ENCODE measurements around the gene KRT78.

Gene KRT78

GRCh38 chr12:52870361-52871290 lies 21.8 kb upstream of the KRT78 start:
- peak; percentile 54 for DNase-seq (ENCODE audit: low read depth)
- no peak overlapping the region for H3K4me3 ChIP-seq (ENCODE audit: low read depth, low read length)
- TF ChIP-seq, protein P1, sequence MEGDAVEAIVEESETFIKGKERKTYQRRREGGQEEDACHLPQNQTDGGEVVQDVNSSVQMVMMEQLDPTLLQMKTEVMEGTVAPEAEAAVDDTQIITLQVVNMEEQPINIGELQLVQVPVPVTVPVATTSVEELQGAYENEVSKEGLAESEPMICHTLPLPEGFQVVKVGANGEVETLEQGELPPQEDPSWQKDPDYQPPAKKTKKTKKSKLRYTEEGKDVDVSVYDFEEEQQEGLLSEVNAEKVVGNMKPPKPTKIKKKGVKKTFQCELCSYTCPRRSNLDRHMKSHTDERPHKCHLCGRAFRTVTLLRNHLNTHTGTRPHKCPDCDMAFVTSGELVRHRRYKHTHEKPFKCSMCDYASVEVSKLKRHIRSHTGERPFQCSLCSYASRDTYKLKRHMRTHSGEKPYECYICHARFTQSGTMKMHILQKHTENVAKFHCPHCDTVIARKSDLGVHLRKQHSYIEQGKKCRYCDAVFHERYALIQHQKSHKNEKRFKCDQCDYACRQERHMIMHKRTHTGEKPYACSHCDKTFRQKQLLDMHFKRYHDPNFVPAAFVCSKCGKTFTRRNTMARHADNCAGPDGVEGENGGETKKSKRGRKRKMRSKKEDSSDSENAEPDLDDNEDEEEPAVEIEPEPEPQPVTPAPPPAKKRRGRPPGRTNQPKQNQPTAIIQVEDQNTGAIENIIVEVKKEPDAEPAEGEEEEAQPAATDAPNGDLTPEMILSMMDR (IDR thresholded peaks at IDR 0.05; ENCODE audit: insufficient read depth, low read depth, low read length, missing control alignments), result peak; percentile 78

GRCh38 chr12:52867642-52868041 lies 18.8 kb upstream of the KRT78 start:
- no peak overlapping the region for H3K4me3 ChIP-seq (ENCODE audit: low read depth, low read length)
- no peak for DNase-seq (ENCODE audit: low read depth)
- TF ChIP-seq, protein P1 (IDR thresholded peaks at IDR 0.05; ENCODE audit: insufficient read depth, low read depth, low read length, missing control alignments), result no peak

DNA sequence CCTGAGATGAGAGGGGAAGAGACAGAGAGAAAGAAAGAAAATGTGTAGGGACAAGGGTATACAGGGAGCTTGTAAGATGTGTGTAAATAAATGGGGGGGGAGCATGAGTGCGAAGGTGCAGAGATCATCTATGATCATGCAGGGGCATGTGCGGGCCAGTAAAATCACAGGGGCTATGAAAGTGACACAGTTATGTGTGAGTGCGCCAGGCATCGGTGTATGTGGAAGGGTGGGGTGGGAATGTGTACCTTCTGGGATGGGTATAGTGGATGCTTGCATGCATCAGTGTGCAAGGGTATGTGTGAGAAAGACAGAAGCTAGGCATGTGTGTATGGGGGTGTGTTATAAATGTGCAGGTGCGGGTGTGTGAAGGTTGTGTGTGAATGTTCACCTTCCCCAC lies 18.4 kb upstream of the KRT78 start:
- DNase-seq (ENCODE audit: low read depth), result no peak
- no peak overlapping the region for H3K4me3 ChIP-seq (ENCODE audit: low read depth, low read length)
- TF ChIP-seq, protein P1 (IDR thresholded peaks at IDR 0.05; ENCODE audit: insufficient read depth, low read depth, low read length, missing control alignments), result no peak

DNA sequence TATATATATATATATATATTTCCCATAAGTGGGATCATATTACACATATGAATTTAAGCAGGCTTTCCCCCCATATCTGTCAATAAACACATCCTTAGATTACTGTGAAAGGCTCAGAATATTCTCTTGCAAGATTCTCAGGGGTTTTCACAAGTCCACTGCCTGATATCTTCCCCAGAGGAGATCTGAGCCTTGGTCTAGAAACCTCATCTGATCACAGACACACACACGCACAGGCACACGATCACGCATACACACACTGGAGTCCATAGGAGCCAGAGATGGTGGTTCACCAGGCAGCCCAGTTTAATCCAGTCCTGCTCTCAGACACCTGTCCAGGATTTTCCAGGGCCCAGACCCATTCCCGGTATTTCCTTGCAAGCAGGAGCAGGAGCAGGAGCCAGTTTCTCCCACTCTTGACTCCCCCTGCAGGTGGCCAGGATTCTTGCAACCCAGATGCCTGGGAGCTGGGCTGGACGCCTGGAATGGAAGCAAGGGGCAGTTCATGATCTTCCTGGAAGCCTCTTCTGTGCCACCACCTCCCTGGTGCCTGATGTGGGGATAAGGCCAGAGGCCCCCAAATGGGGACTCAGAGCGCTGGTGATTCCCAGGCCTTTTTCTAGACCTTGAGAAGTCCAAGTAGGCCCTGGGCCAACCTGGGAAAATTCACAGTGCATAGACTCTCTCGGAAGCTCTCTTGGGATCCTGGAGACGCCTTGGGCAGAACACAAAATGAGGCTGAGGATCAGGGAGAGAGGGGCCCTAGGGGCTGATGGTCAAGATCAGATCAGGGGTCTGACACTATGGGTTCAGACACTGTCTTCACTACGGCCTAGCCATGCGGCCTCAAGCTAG lies 16.5 kb upstream of the KRT78 start:
- TF ChIP-seq, protein P1 (IDR thresholded peaks at IDR 0.05; ENCODE audit: insufficient read depth, low read depth, low read length, missing control alignments), result peak; percentile 63
- H3K4me3 ChIP-seq (ENCODE audit: low read depth, low read length), result no peak overlapping the region
- DNase-seq (ENCODE audit: low read depth), result peak; percentile 27

DNA sequence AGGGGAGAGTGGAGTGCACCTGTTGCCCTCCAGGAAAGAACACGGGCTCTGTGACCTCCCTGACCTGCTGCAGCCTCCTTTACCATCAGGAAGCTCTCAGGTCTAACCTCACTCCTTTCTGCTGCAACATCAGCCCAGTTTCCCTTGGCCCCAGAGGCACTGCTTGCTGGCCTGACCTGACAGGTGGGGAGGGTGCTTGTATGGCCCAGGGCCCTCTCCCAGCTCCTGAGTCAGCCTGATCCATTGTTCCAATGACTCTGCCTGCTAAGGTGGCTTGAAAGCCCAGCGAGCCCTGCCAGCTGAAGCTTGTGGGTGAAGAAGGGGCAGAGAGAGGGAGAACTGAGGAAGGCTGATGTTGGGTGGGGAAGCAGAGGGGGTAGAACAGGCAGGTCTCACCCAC lies 13.2 kb upstream of the KRT78 start:
- no peak overlapping the region for H3K4me3 ChIP-seq (ENCODE audit: low read depth, low read length)
- DNase-seq (ENCODE audit: low read depth), result no peak
- TF ChIP-seq, protein P1 (IDR thresholded peaks at IDR 0.05; ENCODE audit: insufficient read depth, low read depth, low read length, missing control alignments), result no peak

DNA sequence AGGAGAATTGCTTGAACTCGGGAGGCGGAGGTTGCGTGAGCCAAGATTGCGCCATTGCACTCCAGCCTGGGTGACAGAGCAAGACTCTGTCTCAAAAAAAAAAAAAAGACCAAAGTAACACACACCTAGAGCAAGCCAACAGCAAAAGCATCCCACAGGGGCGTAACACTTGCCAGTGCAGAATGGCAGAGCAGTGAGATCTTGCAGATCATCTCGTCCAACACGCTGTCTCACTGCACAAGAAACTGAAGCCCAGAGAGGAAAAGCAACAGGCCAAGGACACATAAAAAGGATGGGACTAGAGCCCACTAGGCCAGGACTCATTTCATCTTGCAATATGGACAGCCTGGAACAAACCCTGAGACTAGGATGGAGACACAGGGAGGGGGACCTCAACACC lies 12.7 kb upstream of the KRT78 start:
- no peak overlapping the region for H3K4me3 ChIP-seq (ENCODE audit: low read depth, low read length)
- DNase-seq (ENCODE audit: low read depth), result no peak
- TF ChIP-seq, protein P1 (IDR thresholded peaks at IDR 0.05; ENCODE audit: insufficient read depth, low read depth, low read length, missing control alignments), result no peak

All from GM12865 (cell line).